Spleen (tissue), 11 donors: Measurements from ENCODE around the gene TMEM126B. TPM values are rescaled to one million over a fixed set of nuclear protein-coding genes. Genes with fewer than 3 reads are reported as not detected.
"Not testable (repeated sequence)": the region's sequence is repeated elsewhere in the genome, so short reads cannot be mapped to it uniquely, and the experiment has no call there.

Experiments
- DNase-seq: peaks from one replicate; pipeline ENCODE4 v3.0.0-alpha.2; 2020
- H3K27ac ChIP-seq, 8 donors: fragments of 200-600 bp; sonication (generic) in 7 of 8; 1 replicate in 4 of 8; 2 replicates in 4 of 8; pipeline versions ENCODE4 v1.5.0 to v1.8.0; 2016 to 2021; ENCODE audit warnings: inconsistent platforms in 4 of 8, mild to moderate bottlenecking in 4 of 8, moderate library complexity in 1 of 8
- H3K27me3 ChIP-seq, 7 donors: fragments of 200-600 bp; sonication (generic) in 6 of 7; replicated peaks in 1 of 7; 1 replicate in 4 of 7; 2 replicates in 3 of 7; pipeline versions ENCODE4 v1.5.0 to v1.8.0; 2016 to 2021; ENCODE audit warnings: inconsistent platforms in 3 of 7, mild to moderate bottlenecking in 1 of 7
- H3K36me3 ChIP-seq, 6 donors: fragments of 200-600 bp; sonication (generic) in 5 of 6; 1 replicate in 4 of 6; 2 replicates in 2 of 6; pipeline versions ENCODE4 v1.5.0 to v1.8.0; 2016 to 2021; ENCODE audit warnings: inconsistent platforms in 2 of 6
- H3K4me1 ChIP-seq, 6 donors: fragments of 200-600 bp; sonication (generic) in 5 of 6; 1 replicate in 3 of 6; 2 replicates in 3 of 6; pipeline versions ENCODE4 v1.5.0 to v1.8.0; 2016 to 2021; ENCODE audit warnings: inconsistent platforms in 3 of 6
- H3K4me3 ChIP-seq, 8 donors: fragments of 200-600 bp; sonication (generic) in 7 of 8; 1 replicate in 4 of 8; 2 replicates in 4 of 8; pipeline versions ENCODE4 v1.5.0 to v1.8.0; 2016 to 2021; ENCODE audit warnings: inconsistent platforms in 4 of 8, mild to moderate bottlenecking in 4 of 8, moderate library complexity in 2 of 8
- H3K9me3 ChIP-seq, 8 donors: fragments of 200-600 bp; sonication (generic) in 7 of 8; 1 replicate in 4 of 8; 2 replicates in 4 of 8; pipeline versions ENCODE4 v1.5.0 to v1.8.0; 2016 to 2021; ENCODE audit warnings: inconsistent platforms in 4 of 8
- POLR2A ChIP-seq, 3 donors: fragments of 450-650 bp; IDR thresholded peaks; one replicate each; pipeline ENCODE4 v1.5.1; 2017; ENCODE audit warnings: antibody characterized with exemption in 3 of 3, mild to moderate bottlenecking in 1 of 3
- POLR2AphosphoS5 ChIP-seq, 3 donors: sonication (generic); formaldehyde crosslinking; IDR thresholded peaks; one replicate each; pipeline ENCODE4 v1.5.1; 2017; ENCODE audit warnings: antibody characterized with exemption in 3 of 3
- WGBS, 5 donors: extraction: QIAGEN DNeasy Blood & Tissue Kit in 3 of 5; methylation state at CpG; one replicate each; pipeline versions ENCODE4 v1.1.5 to v1.1.7; 2013 to 2018; 5-methylcytosine and 5-hydroxymethylcytosine counted together
- intact Hi-C: fragments of 100-400 bp; cut with DNase I; formaldehyde crosslinking; loops from one replicate; pipeline ENCODE4 v1.15.0; 2023; ENCODE audit warnings: low total_unique reads
- polyA plus RNA-seq, 3 donors: library from polyadenylated mRNA; stranded (reverse); fragments of 200-250 nt; gene quantifications; one replicate each; pipeline ENCODE4 v1.2.1, GENCODE V29; 2013
- total RNA-seq, 7 donors: library from RNA; depleted of rRNA in 3 of 7; stranded (reverse); fragments of >200 nt in 3 of 7; fragmentation: NEBNext Ultra II Directional in 4 of 7; extraction: Animal tissue kit (Norgen Biotek cat#: 25700) in 4 of 7; gene quantifications; one replicate each; pipeline versions ENCODE4 v1.1.0 to v1.2.1, GENCODE V29; 2016 to 2021
- TF ChIP-seq, protein P1 (sequence below), 11 experiments: fragments of 200-600 bp in 7 of 11; fragments of 450-650 bp in 4 of 11; sonication (generic) in 4 of 11; IDR thresholded peaks in 8 of 11; conservative IDR thresholded peaks in 3 of 11; 1 replicate in 7 of 11; 2 replicates in 4 of 11; pipeline versions ENCODE4 v1.4.0 to v1.8.0; 2016 to 2021; ENCODE audit warnings: antibody characterized with exemption in 11 of 11, inconsistent platforms in 4 of 11, mild to moderate bottlenecking in 1 of 11
- donor health status: healthy with polysubstance abuse.
- donor health status: DM: no; HTN: no; CAD: no; lungs with moderate emphysema.
- donor health status: DM: no; HTN: no; CAD: no.
- donor health status: Bipolar disorder and iron deficiency.
- donor health status: healthy.
- donor health status: DM: no; HTN: no; CAD: no.
- donor health status: DM: yes; HTN: yes; CAD: no.

The TMEM126B gene
- total and polyA plus RNA-seq, 10 donors: 32.5 to 84.0 (median 47.7) TPM

- Histone ChIP-seq H3K9me3 (no peaks in the 10 kb centered on the region), H3K27ac (no peak overlapping the region), H3K4me3 (no peak overlapping the region), H3K36me3 (peaks cover 0 to 52% (median 16%) of the 10 kb centered on the region in 6 donors), H3K4me1 (peaks cover 13 to 79% (median 37%) of the 10 kb centered on the region in 6 donors), H3K27me3 (no peaks in the 10 kb centered on the region)
- intact Hi-C loops: no loop called here
- WGBS, 5 donors: 60 to 97% (median 79%) methylated on average over 1 of the region's 1 CpG
- no peak for DNase-seq
- TF ChIP-seq, protein P1, sequence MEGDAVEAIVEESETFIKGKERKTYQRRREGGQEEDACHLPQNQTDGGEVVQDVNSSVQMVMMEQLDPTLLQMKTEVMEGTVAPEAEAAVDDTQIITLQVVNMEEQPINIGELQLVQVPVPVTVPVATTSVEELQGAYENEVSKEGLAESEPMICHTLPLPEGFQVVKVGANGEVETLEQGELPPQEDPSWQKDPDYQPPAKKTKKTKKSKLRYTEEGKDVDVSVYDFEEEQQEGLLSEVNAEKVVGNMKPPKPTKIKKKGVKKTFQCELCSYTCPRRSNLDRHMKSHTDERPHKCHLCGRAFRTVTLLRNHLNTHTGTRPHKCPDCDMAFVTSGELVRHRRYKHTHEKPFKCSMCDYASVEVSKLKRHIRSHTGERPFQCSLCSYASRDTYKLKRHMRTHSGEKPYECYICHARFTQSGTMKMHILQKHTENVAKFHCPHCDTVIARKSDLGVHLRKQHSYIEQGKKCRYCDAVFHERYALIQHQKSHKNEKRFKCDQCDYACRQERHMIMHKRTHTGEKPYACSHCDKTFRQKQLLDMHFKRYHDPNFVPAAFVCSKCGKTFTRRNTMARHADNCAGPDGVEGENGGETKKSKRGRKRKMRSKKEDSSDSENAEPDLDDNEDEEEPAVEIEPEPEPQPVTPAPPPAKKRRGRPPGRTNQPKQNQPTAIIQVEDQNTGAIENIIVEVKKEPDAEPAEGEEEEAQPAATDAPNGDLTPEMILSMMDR (IDR thresholded peaks at IDR 0.05 in 8 of 11, conservative IDR thresholded peaks at IDR 0.05 in 3 of 11): no peak
- peak in 1 of 3 donors; percentile 3 for TF ChIP-seq POLR2AphosphoS5 (IDR thresholded peaks at IDR 0.05)
- TF ChIP-seq POLR2A (IDR thresholded peaks at IDR 0.05): no peak
These were observed 22.7 kb downstream of the TMEM126B start for GRCh38 chr11:85651118-85651517.

DNA sequence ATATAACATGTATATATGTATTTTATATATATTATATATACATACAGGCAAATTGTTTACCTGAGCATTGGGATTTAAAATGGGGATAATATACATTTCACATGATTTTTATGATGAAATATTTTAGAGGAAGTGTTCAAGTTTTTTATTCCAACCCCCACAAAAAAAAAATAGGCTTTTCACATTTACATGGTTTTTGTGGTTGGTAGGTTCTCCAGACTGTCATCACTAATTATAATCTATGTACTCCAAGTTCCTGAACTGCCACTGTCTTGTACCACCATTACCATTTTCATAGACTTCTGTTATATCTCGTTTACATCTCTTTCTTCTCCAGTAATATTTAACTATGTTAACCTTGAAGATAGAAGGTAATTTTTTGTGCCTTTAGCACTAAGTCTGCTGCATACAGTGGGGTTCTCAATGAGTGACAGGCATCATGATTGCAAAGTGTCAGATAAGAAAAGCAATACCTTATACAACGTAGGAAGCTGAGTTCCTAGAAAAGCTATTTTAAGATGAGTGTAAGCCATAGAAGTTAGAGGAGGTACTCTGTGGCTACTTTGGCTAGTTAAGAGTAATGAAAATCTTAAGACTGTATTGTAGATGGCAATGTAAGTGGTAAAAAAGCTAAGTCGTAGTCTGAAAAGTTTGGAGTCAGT lies 24.5 kb downstream of the TMEM126B start:
- Histone ChIP-seq H3K36me3 (peaks cover 0 to 70% (median 24%) of the 10 kb centered on the region in 6 donors), H3K27me3 (no peaks in the 10 kb centered on the region), H3K4me1 (peaks cover 10 to 85% (median 38%) of the 10 kb centered on the region in 6 donors), H3K9me3 (no peaks in the 10 kb centered on the region), H3K4me3 (no peak overlapping the region), H3K27ac (no peak overlapping the region)
- 47 to 59% (median 55%) methylated on average over 3 of the region's 3 CpGs for WGBS, 5 donors
- intact Hi-C loops: no loop called here
- TF ChIP-seq, protein P1 (IDR thresholded peaks at IDR 0.05 in 8 of 11, conservative IDR thresholded peaks at IDR 0.05 in 3 of 11): no peak
- TF ChIP-seq POLR2A (IDR thresholded peaks at IDR 0.05): no peak
- no peak for DNase-seq

DNA sequence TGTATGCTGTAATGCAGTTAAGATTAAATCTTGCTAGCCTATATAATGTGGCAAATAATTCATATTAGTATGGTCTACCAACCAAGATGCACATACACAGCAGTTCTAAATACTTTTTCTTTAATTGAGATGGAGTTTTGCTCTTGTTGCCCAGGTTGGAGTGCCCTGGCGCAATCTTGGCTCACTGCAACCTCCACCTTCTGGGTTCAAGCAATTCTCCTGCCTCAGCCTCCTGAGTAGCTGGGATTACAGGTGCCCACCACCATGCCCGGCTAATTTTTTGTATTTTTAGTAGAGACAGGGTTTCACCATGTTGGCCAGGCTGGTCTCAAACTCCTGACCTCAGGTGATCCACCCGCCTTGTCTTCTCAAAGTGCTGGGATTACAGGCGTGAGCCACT lies 25.9 kb downstream of the TMEM126B start:
- H3K36me3 ChIP-seq: peaks cover 0 to 83% (median 30%) of the 10 kb centered on the region in 6 donors

DNA sequence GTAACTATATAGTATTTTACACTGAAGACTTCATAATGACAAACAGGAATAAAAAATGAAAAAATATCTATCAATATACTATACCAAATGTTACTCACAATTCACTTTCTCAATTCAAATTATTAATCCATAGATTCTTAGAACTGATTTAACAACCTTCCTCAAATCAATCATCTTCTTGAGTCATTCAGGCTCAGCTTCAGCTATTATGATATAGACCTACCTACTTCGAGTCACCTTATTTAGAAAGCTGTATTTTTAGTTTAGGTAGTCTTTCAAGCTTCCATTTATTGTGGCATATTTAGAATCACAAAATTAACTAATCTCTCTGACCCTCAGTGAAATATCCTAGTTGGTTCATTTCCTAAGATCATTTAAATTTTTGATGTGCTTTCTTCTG lies 28.4 kb downstream of the TMEM126B start:
- Histone ChIP-seq H3K27ac (no peak overlapping the region), H3K9me3 (no peaks in the 10 kb centered on the region), H3K36me3 (peaks cover 0 to 93% (median 33%) of the 10 kb centered on the region in 6 donors), H3K4me1 (peaks cover 32 to 95% (median 55%) of the 10 kb centered on the region in 6 donors), H3K27me3 (no peaks in the 10 kb centered on the region), H3K4me3 (no peak overlapping the region)
- DNase-seq: no peak
- TF ChIP-seq, protein P1 (IDR thresholded peaks at IDR 0.05 in 8 of 11, conservative IDR thresholded peaks at IDR 0.05 in 3 of 11): no peak
- no peak for TF ChIP-seq POLR2AphosphoS5 (IDR thresholded peaks at IDR 0.05)
- no peak for TF ChIP-seq POLR2A (IDR thresholded peaks at IDR 0.05)
- intact Hi-C loops: no loop called here
- 87 to 94% (median 92%) methylated on average over 1 of the region's 1 CpG for WGBS, 5 donors

More for the DNA sequence above, 25.9 kb downstream of the TMEM126B start:
- H3K9me3 ChIP-seq, H3K4me3 ChIP-seq, H3K27ac ChIP-seq, DNase-seq, intact Hi-C loops, H3K27me3 ChIP-seq: not testable (repeated sequence)
- H3K4me1 ChIP-seq: peaks cover 10 to 85% (median 36%) of the 10 kb centered on the region in 6 donors
- peak in 2 of 3 donors; percentile 14 to 18 for TF ChIP-seq POLR2AphosphoS5 (IDR thresholded peaks at IDR 0.05)
- WGBS, 5 donors: 89 to 98% (median 95%) methylated on average over 3 to 4 of the region's 4 CpGs
